Mesenchymal stem cell (in vitro differentiated cells and primary cell): ENCODE data around the gene ERCC4.
A peak's percentile ranks its signal among the peaks of the same experiment; 100 is the strongest.

Experiments
- DNase-seq: peaks from one replicate; pipeline ENCODE4 v3.0.0-alpha.2; 2013
- H2AFZ ChIP-seq: one replicate; pipeline ENCODE4 v1.6.1; 2013; ENCODE audit warnings: low read depth, mild to moderate bottlenecking, control low read depth, inconsistent platforms, low read length, moderate library complexity
- H2AK5ac ChIP-seq: 2 replicates; pipeline ENCODE4 v1.6.1; 2013; ENCODE audit warnings: low read length, moderate library complexity, mild to moderate bottlenecking, inconsistent platforms; ENCODE audit not compliant: severe bottlenecking
- H2BK120ac ChIP-seq: one replicate; pipeline ENCODE4 v1.6.1; 2013; ENCODE audit warnings: low read depth, mild to moderate bottlenecking, inconsistent platforms, low read length, moderate library complexity
- H2BK12ac ChIP-seq, 2 experiments: one replicate each; pipeline ENCODE4 v1.6.1; 2013; ENCODE audit warnings: inconsistent platforms in 2 of 2, low read length in 2 of 2, mild to moderate bottlenecking in 2 of 2, moderate library complexity in 2 of 2, control low read depth in 1 of 2
- H2BK15ac ChIP-seq: one replicate; pipeline ENCODE4 v1.6.1; 2013; ENCODE audit warnings: mild to moderate bottlenecking, low read depth, inconsistent platforms; ENCODE audit not compliant: poor library complexity, severe bottlenecking
- H2BK5ac ChIP-seq: 2 replicates; pipeline ENCODE4 v1.6.1; 2013; ENCODE audit warnings: low read depth, mild to moderate bottlenecking, low read length, control low read depth, inconsistent platforms; ENCODE audit not compliant: poor library complexity, severe bottlenecking
- H3K14ac ChIP-seq, 2 experiments: one replicate each; pipeline ENCODE4 v1.6.1; 2013; ENCODE audit warnings: inconsistent platforms in 2 of 2, low read length in 2 of 2, control low read depth in 1 of 2, mild to moderate bottlenecking in 1 of 2, moderate library complexity in 1 of 2
- H3K18ac ChIP-seq, 2 experiments: one replicate each; pipeline ENCODE4 v1.6.1; 2013; ENCODE audit warnings: inconsistent platforms in 2 of 2, low read length in 2 of 2, control low read depth in 1 of 2, low read depth in 1 of 2, mild to moderate bottlenecking in 1 of 2
- H3K23ac ChIP-seq, 2 experiments: one replicate each; pipeline ENCODE4 v1.6.1; 2013; ENCODE audit warnings: inconsistent platforms in 2 of 2, low read length in 2 of 2, mild to moderate bottlenecking in 2 of 2, moderate library complexity in 2 of 2, control low read depth in 1 of 2
- H3K27ac ChIP-seq: 2 replicates; pipeline ENCODE4 v1.5.1; 2013; ENCODE audit warnings: mild to moderate bottlenecking, moderate library complexity, low read length, control low read depth, inconsistent platforms; ENCODE audit not compliant: poor library complexity, severe bottlenecking
- H3K27me3 ChIP-seq, 2 experiments: 2 replicates each; pipeline versions ENCODE4 v1.6.1 to v1.7.0; 2013; ENCODE audit warnings: low read length in 2 of 2, mild to moderate bottlenecking in 2 of 2, moderate library complexity in 2 of 2, control low read depth in 1 of 2, inconsistent platforms in 1 of 2; ENCODE audit not compliant: control insufficient read depth in 1 of 2, insufficient read depth in 1 of 2
- H3K36me3 ChIP-seq, 2 experiments: 2 replicates each; pipeline versions ENCODE4 v1.6.1 to v1.7.0; 2013; ENCODE audit warnings: low read length in 2 of 2, control low read depth in 1 of 2, inconsistent platforms in 1 of 2, low read depth in 1 of 2, mild to moderate bottlenecking in 1 of 2; ENCODE audit not compliant: insufficient read depth in 2 of 2, control insufficient read depth in 1 of 2
- H3K4ac ChIP-seq, 2 experiments: one replicate each; pipeline ENCODE4 v1.6.1; 2013; ENCODE audit warnings: inconsistent platforms in 2 of 2, low read length in 2 of 2, mild to moderate bottlenecking in 2 of 2, moderate library complexity in 2 of 2, control low read depth in 1 of 2, low read depth in 1 of 2
- H3K4me1 ChIP-seq: 2 replicates; pipeline ENCODE4 v1.6.1; 2013; ENCODE audit warnings: low read depth, low read length, control low read depth; ENCODE audit not compliant: control insufficient read depth, insufficient read depth
- H3K4me2 ChIP-seq: 2 replicates; pipeline ENCODE4 v1.6.1; 2013; ENCODE audit warnings: low read length, mild to moderate bottlenecking, inconsistent platforms; ENCODE audit not compliant: poor library complexity, severe bottlenecking
- H3K4me3 ChIP-seq, 2 experiments: 2 replicates each; pipeline versions ENCODE4 v1.5.1 to v1.7.0; 2013; ENCODE audit warnings: low read length in 2 of 2, mild to moderate bottlenecking in 2 of 2, control low read depth in 1 of 2, low read depth in 1 of 2; ENCODE audit not compliant: insufficient read depth in 1 of 2
- H3K79me1 ChIP-seq: replicated peaks from 2 replicates; pipeline ENCODE4 v1.6.1; 2013; ENCODE audit warnings: mild to moderate bottlenecking, control low read depth, low read length, inconsistent platforms; ENCODE audit not compliant: poor library complexity, severe bottlenecking
- H3K9ac ChIP-seq: 2 replicates; pipeline ENCODE4 v1.7.0; 2013; ENCODE audit warnings: mild to moderate bottlenecking, low read length, moderate library complexity
- H3K9me3 ChIP-seq: 2 replicates; pipeline ENCODE4 v1.7.0; 2013; ENCODE audit warnings: mild to moderate bottlenecking, low read length; ENCODE audit not compliant: control insufficient read depth
- H4K8ac ChIP-seq: one replicate; pipeline ENCODE4 v1.6.1; 2013; ENCODE audit warnings: inconsistent platforms, mild to moderate bottlenecking, low read length, moderate library complexity
- H4K91ac ChIP-seq: one replicate; pipeline ENCODE4 v1.6.1; 2013; ENCODE audit warnings: mild to moderate bottlenecking, low read length, inconsistent platforms
- WGBS: methylation state at CpG from one replicate; pipeline ENCODE4 v1.1.7; 2013; ENCODE audit warnings: mixed read lengths; 5-methylcytosine and 5-hydroxymethylcytosine counted together

ERCC4 gene

DNA sequence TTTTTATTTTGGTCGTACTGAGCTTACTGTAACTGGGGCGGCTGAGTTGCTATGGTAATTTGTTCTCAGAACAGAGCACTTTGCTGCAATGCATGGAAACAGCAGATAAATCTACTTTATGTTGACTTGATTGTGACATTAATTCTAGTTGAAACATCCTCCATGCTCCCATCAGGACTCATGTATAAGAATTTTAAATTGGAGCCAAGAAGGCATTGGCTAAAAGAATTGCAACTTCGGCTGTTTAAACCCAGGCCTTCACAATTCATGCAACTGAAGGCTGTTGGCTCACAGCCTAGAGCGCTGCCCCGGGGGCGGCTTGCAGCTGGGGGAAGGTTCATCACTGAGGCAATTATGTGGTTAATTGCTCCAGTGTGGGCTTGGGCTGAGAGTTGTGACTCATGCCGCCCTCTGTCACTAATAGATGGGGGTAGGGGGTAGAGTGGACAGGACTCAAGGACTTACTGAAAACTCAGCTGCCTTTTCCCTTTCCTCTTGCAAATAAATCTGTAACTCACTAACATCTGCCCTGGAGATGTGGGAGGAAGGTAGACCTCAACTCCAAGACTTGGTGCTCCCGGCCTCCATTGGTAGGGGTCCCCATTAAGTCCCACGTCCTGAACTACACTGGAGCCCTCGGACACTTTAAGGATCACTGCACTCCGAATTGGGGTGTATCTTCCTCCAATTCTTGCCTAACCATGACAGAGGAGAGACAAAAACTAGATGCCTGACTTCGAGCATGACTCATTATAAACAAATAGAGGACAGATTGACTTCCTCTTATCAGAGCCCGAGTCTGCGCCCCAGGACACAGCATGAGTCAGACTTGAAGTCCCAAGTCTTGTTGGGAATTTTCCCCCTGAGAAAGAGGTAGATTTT lies 37.5 kb downstream of the ERCC4 start:
- Histone ChIP-seq H3K36me3 (no peaks in the 10 kb centered on the region), H4K8ac (peak overlapping the region; percentile 85), H3K4ac (peak overlapping the region; percentile 21 to 91), H3K18ac (peak overlapping the region; percentile 91 to 98), H3K27me3 (no peaks in the 10 kb centered on the region), H3K79me1 (no peaks in the 10 kb centered on the region), H3K4me2 (peak overlapping the region; percentile 63), H3K27ac (peak overlapping the region; percentile 97), H2BK15ac (no peak overlapping the region), H2AK5ac (peak overlapping the region; percentile 56), H2BK5ac (no peak overlapping the region), H2BK120ac (peak overlapping the region; percentile 79), H3K4me1 (peaks cover 16% of the 10 kb centered on the region), H3K4me3 (peak overlapping the region in 1 of 2 experiments; percentile 77), H2AFZ (no peak overlapping the region), H3K14ac (no peak overlapping the region), H3K9me3 (no peaks in the 10 kb centered on the region), H4K91ac (peak overlapping the region; percentile 93), H3K23ac (no peak overlapping the region), H2BK12ac (peak overlapping the region; percentile 33 to 89), H3K9ac (peak overlapping the region; percentile 92)
- WGBS, result 0% methylated on average over 13 of the region's 14 CpGs
- DNase-seq, result peak; percentile 99

DNA sequence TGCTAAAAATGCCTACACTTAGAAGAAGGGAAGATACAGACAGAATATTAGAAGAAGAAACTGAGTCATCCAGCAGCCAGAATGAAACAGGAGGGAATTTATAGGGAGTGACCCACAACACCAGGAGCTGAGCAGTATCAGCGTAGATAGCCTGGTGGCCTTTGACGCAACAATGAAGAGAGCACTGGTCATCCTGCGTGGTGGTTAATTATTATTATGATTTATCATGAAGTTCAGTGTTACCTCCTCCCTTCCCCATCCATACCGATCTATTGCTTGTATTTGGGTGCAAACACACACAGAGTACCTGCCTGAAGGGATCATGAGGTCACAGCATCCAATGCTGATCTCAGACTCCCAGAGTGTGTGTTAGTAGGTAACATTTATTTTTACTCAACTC lies 38.5 kb downstream of the ERCC4 start:
- Histone ChIP-seq H3K79me1 (no peaks in the 10 kb centered on the region), H3K4me2 (no peak overlapping the region), H3K4me3 (peak overlapping the region in 1 of 2 experiments; percentile 77), H2BK12ac (peak overlapping the region; percentile 92 to 100), H4K91ac (peak overlapping the region; percentile 93), H2AK5ac (peak overlapping the region; percentile 98), H3K18ac (peak overlapping the region; percentile 82 to 92), H3K23ac (no peak overlapping the region), H2BK5ac (no peak overlapping the region), H3K27me3 (no peaks in the 10 kb centered on the region), H3K4me1 (peaks cover 16% of the 10 kb centered on the region), H3K4ac (peak overlapping the region; percentile 8 to 81), H2AFZ (no peak overlapping the region), H4K8ac (peak overlapping the region; percentile 64), H2BK15ac (no peak overlapping the region), H3K9ac (peak overlapping the region; percentile 92), H3K27ac (no peak overlapping the region), H3K36me3 (no peaks in the 10 kb centered on the region), H3K9me3 (no peaks in the 10 kb centered on the region), H2BK120ac (peak overlapping the region; percentile 79), H3K14ac (no peak overlapping the region)
- 90% methylated on average over 2 of the region's 4 CpGs for WGBS
- no peak for DNase-seq

DNA sequence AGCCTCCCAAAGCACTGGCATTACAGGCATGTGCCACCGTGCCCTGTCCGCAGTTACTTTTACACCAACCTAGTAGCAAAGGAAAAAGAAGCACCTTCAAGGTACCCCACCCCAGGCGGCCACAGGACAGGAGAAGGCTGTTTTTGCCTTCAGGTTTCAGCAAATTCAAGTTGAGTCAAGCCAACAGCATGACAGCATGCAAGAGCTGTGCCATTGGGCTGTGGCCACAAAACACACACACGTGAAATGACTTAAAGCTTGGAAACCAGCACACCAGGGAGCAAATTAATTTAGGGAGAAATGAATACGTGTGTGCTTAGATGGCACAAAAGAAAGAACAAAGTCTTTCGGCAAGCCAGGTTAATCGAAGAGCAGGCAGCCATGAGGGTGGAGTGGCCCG lies 39.7 kb downstream of the ERCC4 start:
- Histone ChIP-seq H2BK5ac (no peak overlapping the region), H3K27me3 (no peaks in the 10 kb centered on the region), H3K4me1 (peaks cover 16% of the 10 kb centered on the region), H4K8ac (peak overlapping the region; percentile 80), H3K4me2 (no peak overlapping the region), H3K9me3 (no peaks in the 10 kb centered on the region), H3K23ac (peak overlapping the region in 1 of 2 experiments; percentile 27), H2BK12ac (peak overlapping the region; percentile 73 to 99), H2BK15ac (peak overlapping the region; percentile 96), H3K4me3 (no peak overlapping the region), H3K4ac (peak overlapping the region; percentile 3 to 81), H3K27ac (no peak overlapping the region), H2AFZ (no peak overlapping the region), H3K9ac (no peak overlapping the region), H3K14ac (no peak overlapping the region), H2AK5ac (peak overlapping the region; percentile 36), H4K91ac (peak overlapping the region; percentile 80), H3K36me3 (no peaks in the 10 kb centered on the region), H3K18ac (peak overlapping the region; percentile 1 to 89), H2BK120ac (no peak overlapping the region), H3K79me1 (no peaks in the 10 kb centered on the region)
- no peak for DNase-seq
- WGBS, result 90% methylated on average over 8 of the region's 8 CpGs

DNA sequence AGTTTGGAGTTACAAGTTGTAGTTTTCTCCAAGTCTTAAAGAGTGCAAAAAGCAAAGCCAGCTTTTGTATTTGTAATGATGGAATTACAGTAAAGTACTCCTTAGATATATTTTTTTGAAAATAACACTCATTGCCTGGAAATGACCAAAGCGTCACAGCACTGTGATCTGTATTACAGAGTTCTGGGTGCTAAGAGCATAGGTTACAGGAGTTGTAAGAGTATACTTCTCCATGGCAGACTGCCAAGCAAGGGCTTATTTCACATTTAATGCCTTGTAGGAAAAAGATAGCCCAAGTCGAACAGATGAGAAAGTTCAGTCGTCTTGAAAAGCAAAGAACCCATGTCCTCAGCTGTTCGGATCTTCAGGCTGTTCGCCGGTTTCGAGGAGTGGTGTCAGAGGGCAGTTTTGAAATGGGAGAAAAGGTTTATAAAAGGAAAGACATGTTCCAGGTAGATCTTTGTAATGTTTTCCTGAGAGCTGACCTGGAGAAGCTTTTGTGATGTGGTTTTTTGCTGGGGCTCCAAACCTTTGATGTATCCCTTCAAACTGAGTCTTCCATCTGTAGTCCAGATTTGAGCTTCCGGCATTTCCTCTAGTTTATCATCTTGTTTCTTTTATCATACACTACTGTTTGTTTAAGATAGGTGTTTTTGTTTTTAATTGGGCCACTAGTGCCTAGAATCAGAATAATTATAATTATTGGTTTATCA lies 41.3 kb downstream of the ERCC4 start:
- Histone ChIP-seq H3K9ac (no peak overlapping the region), H3K27me3 (no peaks in the 10 kb centered on the region), H3K18ac (no peak overlapping the region), H3K36me3 (no peaks in the 10 kb centered on the region), H2AFZ (no peak overlapping the region), H2AK5ac (no peak overlapping the region), H2BK5ac (no peak overlapping the region), H3K14ac (no peak overlapping the region), H3K79me1 (no peaks in the 10 kb centered on the region), H3K23ac (no peak overlapping the region), H3K4me1 (peaks cover 14% of the 10 kb centered on the region), H4K91ac (no peak overlapping the region), H3K27ac (no peak overlapping the region), H2BK120ac (peak overlapping the region; percentile 21), H3K4me3 (no peak overlapping the region), H3K4ac (no peak overlapping the region), H2BK15ac (no peak overlapping the region), H3K4me2 (no peak overlapping the region), H4K8ac (no peak overlapping the region), H3K9me3 (no peaks in the 10 kb centered on the region), H2BK12ac (peak overlapping the region in 1 of 2 experiments; percentile 6)
- peak; percentile 44 for DNase-seq
- WGBS, result 91% methylated on average over 7 of the region's 8 CpGs
